IMR-90 (cell line): ENCODE data around the gene WDR70.

ENCODE experiments used
- CEBPB ChIP-seq: IDR thresholded peaks from 2 replicates; pipeline ENCODE4 v1.6.1; 2012; ENCODE audit warnings: low read depth, low read length, improper control_type of control experiment
- CTCF ChIP-seq: conservative IDR thresholded peaks from 2 replicates; pipeline ENCODE4 v1.5.1; 2012; ENCODE audit warnings: mild to moderate bottlenecking, low read depth, low read length, improper control_type of control experiment
- POLR2A ChIP-seq: IDR thresholded peaks from 2 replicates; pipeline ENCODE4 v1.6.1; 2012; ENCODE audit warnings: mild to moderate bottlenecking, low read depth, low read length
- RAD21 ChIP-seq: IDR thresholded peaks from 2 replicates; pipeline ENCODE4 v1.6.1; 2012; ENCODE audit warnings: low read length, improper control_type of control experiment
- USF2 ChIP-seq: fragments of 150-350 bp; IDR thresholded peaks from 2 replicates; pipeline ENCODE4 v1.6.1; 2017; ENCODE audit warnings: mild to moderate bottlenecking, antibody characterized with exemption, low read length, low read depth

- no peak for TF ChIP-seq CTCF
- no peak for TF ChIP-seq RAD21
- no peak for TF ChIP-seq USF2
- TF ChIP-seq POLR2A: no peak
- TF ChIP-seq CEBPB: no peak
These were observed 304.0 kb downstream of the WDR70 start for GRCh38 chr5:37683072-37683471.
